RWPE2 (cell line): ENCODE data around the gene WDR37.

Experiments used
- ATAC-seq: fragments of 200-7000 bp; cut with Tn5 transposase; 3 replicates; pipeline ENCODE4 v1.9.1; 2021; ENCODE audit warnings: low read depth
- DNase-seq: peaks from one replicate; pipeline ENCODE4 v3.0.0-alpha.2; 2020; ENCODE audit warnings: low spot score
- H3K27ac ChIP-seq: fragments of 450-650 bp; 2 replicates; pipeline ENCODE4 v1.5.1; 2017; ENCODE audit warnings: mild to moderate bottlenecking; ENCODE audit not compliant: poor library complexity, severe bottlenecking
- H3K27me3 ChIP-seq: fragments of 250-450 bp; sonication (Bioruptor Pico); 2 replicates; pipeline ENCODE4 v1.5.1; 2021; ENCODE audit warnings: mild to moderate bottlenecking, moderate library complexity; ENCODE audit not compliant: insufficient read depth, poor library complexity, severe bottlenecking
- H3K36me3 ChIP-seq: fragments of 250-450 bp; sonication (Bioruptor Pico); 2 replicates; pipeline ENCODE4 v1.5.1; 2020; ENCODE audit warnings: low read depth, mild to moderate bottlenecking, moderate library complexity
- H3K4me1 ChIP-seq: fragments of 250-450 bp; sonication (Bioruptor Pico); 2 replicates; pipeline ENCODE4 v1.5.1; 2021; ENCODE audit warnings: mild to moderate bottlenecking, moderate library complexity; ENCODE audit not compliant: insufficient read depth, poor library complexity, severe bottlenecking
- H3K4me3 ChIP-seq: fragments of 250-450 bp; sonication (Bioruptor Pico); 2 replicates; pipeline ENCODE4 v1.5.1; 2021; ENCODE audit warnings: mild to moderate bottlenecking, moderate library complexity; ENCODE audit not compliant: severe bottlenecking
- H3K9me3 ChIP-seq: fragments of 250-450 bp; sonication (Bioruptor Pico); 2 replicates; pipeline ENCODE4 v1.5.1; 2021; ENCODE audit warnings: mild to moderate bottlenecking, moderate library complexity; ENCODE audit not compliant: severe bottlenecking
- TF ChIP-seq, protein P1 (sequence below): fragments of 450-650 bp; IDR thresholded peaks from one replicate; pipeline ENCODE4 v1.5.1; 2017; ENCODE audit warnings: mild to moderate bottlenecking, moderate library complexity; ENCODE audit not compliant: poor library complexity, severe bottlenecking

Gene WDR37

DNA sequence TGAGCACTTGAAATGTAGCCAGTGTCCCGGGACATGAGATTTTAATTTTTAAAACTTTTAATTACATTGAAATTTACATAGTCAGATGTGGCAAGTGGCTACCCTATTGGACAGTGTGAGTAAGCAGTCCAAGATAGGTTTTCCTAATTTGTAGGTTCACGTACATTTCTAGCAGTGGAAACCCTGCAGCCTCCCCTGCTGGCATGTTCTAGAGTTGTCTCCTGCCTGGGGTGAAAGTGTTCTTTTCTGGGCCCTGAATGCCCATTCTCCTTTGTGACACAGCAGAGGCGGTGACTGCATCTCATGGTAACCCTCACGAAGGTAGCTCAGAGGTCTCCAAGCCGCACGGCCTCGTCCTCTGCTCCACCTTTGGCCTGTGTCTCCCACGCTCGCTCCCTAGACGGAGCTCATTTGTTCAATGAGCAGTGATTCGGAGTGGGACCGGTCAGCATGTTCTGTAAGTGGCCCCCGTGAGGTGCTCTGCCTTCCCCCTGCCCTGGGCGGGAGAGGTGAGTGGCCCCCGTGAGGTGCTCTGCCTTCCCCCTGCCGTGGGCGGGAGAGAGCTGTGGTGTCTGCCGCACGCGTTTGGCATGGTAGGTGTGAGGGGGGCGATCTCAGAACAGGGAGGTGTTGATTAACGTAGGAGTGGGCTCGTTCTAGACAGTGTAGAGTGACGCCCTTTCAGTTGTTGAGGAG, 18.0 kb downstream of the WDR37 start:
- peaks cover 40% of the 10 kb centered on the region for H3K36me3 ChIP-seq
- no peaks in the 10 kb centered on the region for H3K27me3 ChIP-seq
- TF ChIP-seq, protein P1, sequence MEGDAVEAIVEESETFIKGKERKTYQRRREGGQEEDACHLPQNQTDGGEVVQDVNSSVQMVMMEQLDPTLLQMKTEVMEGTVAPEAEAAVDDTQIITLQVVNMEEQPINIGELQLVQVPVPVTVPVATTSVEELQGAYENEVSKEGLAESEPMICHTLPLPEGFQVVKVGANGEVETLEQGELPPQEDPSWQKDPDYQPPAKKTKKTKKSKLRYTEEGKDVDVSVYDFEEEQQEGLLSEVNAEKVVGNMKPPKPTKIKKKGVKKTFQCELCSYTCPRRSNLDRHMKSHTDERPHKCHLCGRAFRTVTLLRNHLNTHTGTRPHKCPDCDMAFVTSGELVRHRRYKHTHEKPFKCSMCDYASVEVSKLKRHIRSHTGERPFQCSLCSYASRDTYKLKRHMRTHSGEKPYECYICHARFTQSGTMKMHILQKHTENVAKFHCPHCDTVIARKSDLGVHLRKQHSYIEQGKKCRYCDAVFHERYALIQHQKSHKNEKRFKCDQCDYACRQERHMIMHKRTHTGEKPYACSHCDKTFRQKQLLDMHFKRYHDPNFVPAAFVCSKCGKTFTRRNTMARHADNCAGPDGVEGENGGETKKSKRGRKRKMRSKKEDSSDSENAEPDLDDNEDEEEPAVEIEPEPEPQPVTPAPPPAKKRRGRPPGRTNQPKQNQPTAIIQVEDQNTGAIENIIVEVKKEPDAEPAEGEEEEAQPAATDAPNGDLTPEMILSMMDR: no peak
- H3K9me3 ChIP-seq: no peaks in the 10 kb centered on the region
- H3K27ac ChIP-seq: no peak overlapping the region
- ATAC-seq (no peak), DNase-seq (no peak)
- no peaks in the 10 kb centered on the region for H3K4me1 ChIP-seq
- no peak overlapping the region for H3K4me3 ChIP-seq

DNA sequence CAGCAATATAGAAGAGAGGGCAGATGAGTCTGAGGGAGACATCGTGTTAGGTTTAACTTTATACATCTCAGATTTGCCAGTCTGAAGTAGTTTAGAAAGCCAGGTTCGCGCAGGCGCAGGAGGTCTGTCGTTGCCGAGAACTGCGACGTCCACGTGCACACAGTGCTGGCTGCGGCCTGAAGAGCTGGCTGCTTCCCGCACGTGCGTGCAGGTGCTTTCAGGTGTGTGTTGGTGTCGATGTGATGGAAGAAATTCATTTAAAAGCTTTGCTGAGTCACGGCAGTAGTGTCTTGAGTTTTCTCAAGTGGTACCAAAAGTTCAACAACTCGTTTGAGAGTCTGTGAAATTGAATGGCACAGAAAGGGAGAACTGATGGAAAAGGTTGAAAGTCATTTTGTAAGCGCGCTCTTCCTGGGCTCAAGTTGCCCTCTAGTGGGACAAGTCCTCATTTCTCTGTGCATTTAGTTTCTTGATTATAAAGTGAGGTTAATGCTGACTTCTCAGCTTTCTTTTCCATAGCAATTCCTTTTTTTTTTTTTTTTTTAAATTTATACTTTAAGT, 18.6 kb downstream of the WDR37 start:
- no peak overlapping the region for H3K4me3 ChIP-seq
- H3K4me1 ChIP-seq: no peaks in the 10 kb centered on the region
- TF ChIP-seq, protein P1: no peak
- ATAC-seq: no peak
- H3K36me3 ChIP-seq: peaks cover 46% of the 10 kb centered on the region
- H3K27ac ChIP-seq: no peak overlapping the region
- no peaks in the 10 kb centered on the region for H3K27me3 ChIP-seq
- no peak for DNase-seq
- H3K9me3 ChIP-seq: no peaks in the 10 kb centered on the region

DNA sequence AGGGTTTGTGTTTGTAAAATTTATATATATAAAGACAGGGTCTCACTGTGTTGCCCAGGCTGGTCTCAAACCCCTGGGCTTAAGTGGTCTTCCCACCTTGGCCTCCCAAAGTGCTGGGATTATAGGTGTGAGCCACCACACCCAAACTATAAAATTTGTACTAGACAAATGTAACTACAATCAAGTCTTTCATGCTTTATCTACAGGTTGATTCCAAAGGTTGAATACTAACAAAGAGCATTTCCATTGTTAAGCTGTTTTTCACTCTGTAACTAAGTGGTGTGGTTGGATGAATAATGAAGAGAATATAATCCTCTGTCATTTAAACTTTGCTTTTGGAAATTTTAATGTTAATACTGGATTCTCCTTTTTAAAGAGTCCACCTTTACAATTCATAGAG, 22.5 kb downstream of the WDR37 start:
- H3K36me3 ChIP-seq: peaks cover 55% of the 10 kb centered on the region
- DNase-seq (no peak), ATAC-seq (no peak)
- TF ChIP-seq, protein P1: no peak
- H3K4me3 ChIP-seq: no peak overlapping the region
- H3K27me3 ChIP-seq: no peaks in the 10 kb centered on the region
- no peaks in the 10 kb centered on the region for H3K9me3 ChIP-seq
- H3K4me1 ChIP-seq: no peaks in the 10 kb centered on the region
- no peak overlapping the region for H3K27ac ChIP-seq

DNA sequence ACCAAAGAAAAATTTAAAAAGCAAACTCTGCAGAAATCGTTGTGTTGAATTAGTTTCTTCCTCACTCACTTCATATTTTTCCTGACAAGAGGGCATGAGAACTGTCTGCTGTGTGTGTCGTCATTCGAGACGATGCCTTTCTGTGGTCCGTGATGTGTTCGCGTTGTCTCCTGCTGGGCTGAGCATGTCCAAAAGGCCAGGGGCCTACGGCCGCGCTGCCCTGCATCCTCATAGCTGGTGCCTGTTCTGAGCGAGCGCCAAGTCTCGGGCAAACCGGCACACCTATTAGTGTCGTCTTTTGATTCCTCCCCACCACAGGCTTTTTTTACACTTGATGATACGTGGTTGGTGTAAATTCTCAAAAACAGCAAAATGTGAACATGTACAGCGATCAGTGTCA, 27.4 kb downstream of the WDR37 start:
- DNase-seq: no peak
- Histone ChIP-seq H3K27me3 (no peaks in the 10 kb centered on the region), H3K27ac (no peak overlapping the region), H3K9me3 (no peaks in the 10 kb centered on the region), H3K4me3 (no peak overlapping the region), H3K36me3 (peaks cover 68% of the 10 kb centered on the region), H3K4me1 (no peaks in the 10 kb centered on the region)
- no peak for ATAC-seq
- TF ChIP-seq, protein P1: no peak
